HL-60 (cell line): Measurements from ENCODE around the gene SPATA13.

Source experiments
- CTCF ChIP-seq: IDR thresholded peaks from one replicate; pipeline ENCODE4 v1.5.1; 2011; ENCODE audit warnings: low read length, control low read depth, inconsistent platforms; ENCODE audit not compliant: insufficient read depth
- GABPA ChIP-seq: IDR thresholded peaks from 2 replicates; pipeline ENCODE4 v1.6.1; 2012; ENCODE audit warnings: low read depth
- POLR2AphosphoS5 ChIP-seq: IDR thresholded peaks from 2 replicates; pipeline ENCODE4 v1.6.1; 2012; ENCODE audit warnings: low read depth
- REST ChIP-seq: IDR thresholded peaks from 2 replicates; pipeline ENCODE4 v1.6.1; 2012; ENCODE audit warnings: low read depth; ENCODE audit not compliant: insufficient replicate concordance

GRCh38 chr13:24216176-24216575, 55.7 kb downstream of the SPATA13 start:
- no peak for TF ChIP-seq CTCF
- no peak for TF ChIP-seq POLR2AphosphoS5
- TF ChIP-seq GABPA = no peak
- no peak for TF ChIP-seq REST
